ENCODE data around the gene TSG101.

TSG101 gene

DNA sequence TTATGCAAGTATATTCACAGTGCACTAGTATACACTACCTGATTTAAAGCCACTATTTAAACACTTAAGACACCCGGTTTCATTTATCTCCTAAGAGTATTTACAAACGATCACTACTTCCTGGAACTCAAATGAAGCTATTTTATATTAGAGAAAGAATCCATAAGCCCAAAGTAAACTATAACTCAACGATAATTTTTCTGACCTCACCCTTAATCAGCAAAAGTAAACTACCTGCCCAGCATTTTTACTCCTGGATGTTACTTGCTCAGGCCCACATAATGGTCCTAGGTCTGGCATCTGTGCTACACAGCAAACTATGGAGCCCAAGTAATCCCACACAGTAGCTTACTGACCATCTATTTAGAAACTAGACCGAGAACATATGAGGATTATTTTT is 33.4 kb downstream of the TSG101 start:
- no peak overlapping the region for H3K4me2 ChIP-seq (ENCODE audit: low read length)
- H3K56ac ChIP-seq (ENCODE audit: low read length) = no peak overlapping the region
- no peak overlapping the region for H2BK15ac ChIP-seq (replicated peaks; ENCODE audit: low read depth)
- no peak overlapping the region for H4K8ac ChIP-seq (ENCODE audit: low read depth, low read length)
- H4K5ac ChIP-seq (ENCODE audit: low read length) = no peak overlapping the region
- no peaks in the 10 kb centered on the region for H3K79me2 ChIP-seq (ENCODE audit: control insufficient read depth, insufficient read depth, low read length)
- no peak overlapping the region for H3K18ac ChIP-seq (ENCODE audit: low read length)
- H3K79me1 ChIP-seq (ENCODE audit: low read length) = no peaks in the 10 kb centered on the region
- H2AK5ac ChIP-seq (ENCODE audit: low read length) = no peak overlapping the region
- no peak overlapping the region for H3K23ac ChIP-seq (ENCODE audit: low read length)
- no peak overlapping the region for H2BK120ac ChIP-seq (ENCODE audit: low read depth, low read length)
- no peaks in the 10 kb centered on the region for H3K36me3 ChIP-seq (ENCODE audit: control insufficient read depth, insufficient read depth, low read length)
- H3K9ac ChIP-seq (ENCODE audit: low read length) = no peak overlapping the region
- H3K4me1 ChIP-seq (ENCODE audit: control insufficient read depth, low read depth, low read length) = no peaks in the 10 kb centered on the region
- no CpG with 5 or more reads among the region's 4 CpGs for WGBS (ENCODE audit: extremely low coverage, insufficient coverage, low lambda C conversion rate)
- no peak overlapping the region for H3K4ac ChIP-seq (ENCODE audit: low read depth, low read length)
- no peak overlapping the region for H3K27ac ChIP-seq (ENCODE audit: low read depth, low read length)
- H2BK5ac ChIP-seq (ENCODE audit: low read length) = no peak overlapping the region
- H3K4me3 ChIP-seq (ENCODE audit: low read length) = no peak overlapping the region
- no peaks in the 10 kb centered on the region for H3K27me3 ChIP-seq (ENCODE audit: insufficient read depth, low read length, poor library complexity)
- DNase-seq = no peak

DNA sequence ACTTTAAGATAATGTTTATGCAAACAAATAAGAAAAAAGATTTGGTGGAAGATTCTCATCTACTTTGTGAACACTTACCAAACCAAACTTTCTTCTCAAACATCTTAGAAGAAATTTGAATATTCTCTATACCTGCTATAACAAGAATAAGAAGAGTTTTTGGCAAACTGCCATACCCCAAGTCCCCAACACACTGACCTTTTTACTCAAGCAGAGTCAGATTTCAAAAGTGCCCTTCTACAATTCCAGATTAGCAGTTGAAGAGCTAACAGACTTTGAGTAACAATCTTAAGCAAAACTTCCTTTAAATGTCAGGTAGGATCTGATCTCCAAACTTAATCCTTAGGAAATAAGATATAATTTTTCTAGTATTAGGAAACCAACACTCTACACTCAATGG is 33.9 kb downstream of the TSG101 start:
- H3K56ac ChIP-seq (ENCODE audit: low read length) = no peak overlapping the region
- H3K4ac ChIP-seq (ENCODE audit: low read depth, low read length) = no peak overlapping the region
- no peak for DNase-seq
- H3K23ac ChIP-seq (ENCODE audit: low read length) = no peak overlapping the region
- no peak overlapping the region for H2BK15ac ChIP-seq (replicated peaks; ENCODE audit: low read depth)
- no peaks in the 10 kb centered on the region for H3K79me2 ChIP-seq (ENCODE audit: control insufficient read depth, insufficient read depth, low read length)
- no peak overlapping the region for H3K18ac ChIP-seq (ENCODE audit: low read length)
- no peaks in the 10 kb centered on the region for H3K79me1 ChIP-seq (ENCODE audit: low read length)
- no peak overlapping the region for H3K4me3 ChIP-seq (ENCODE audit: low read length)
- no peaks in the 10 kb centered on the region for H3K4me1 ChIP-seq (ENCODE audit: control insufficient read depth, low read depth, low read length)
- H4K5ac ChIP-seq (ENCODE audit: low read length) = no peak overlapping the region
- H3K27ac ChIP-seq (ENCODE audit: low read depth, low read length) = no peak overlapping the region
- no peak overlapping the region for H2BK5ac ChIP-seq (ENCODE audit: low read length)
- no peak overlapping the region for H3K4me2 ChIP-seq (ENCODE audit: low read length)
- no peak overlapping the region for H2BK120ac ChIP-seq (ENCODE audit: low read depth, low read length)
- H3K9ac ChIP-seq (ENCODE audit: low read length) = no peak overlapping the region
- H3K27me3 ChIP-seq (ENCODE audit: insufficient read depth, low read length, poor library complexity) = no peaks in the 10 kb centered on the region
- no peaks in the 10 kb centered on the region for H3K36me3 ChIP-seq (ENCODE audit: control insufficient read depth, insufficient read depth, low read length)
- H4K8ac ChIP-seq (ENCODE audit: low read depth, low read length) = no peak overlapping the region
- H2AK5ac ChIP-seq (ENCODE audit: low read length) = no peak overlapping the region

DNA sequence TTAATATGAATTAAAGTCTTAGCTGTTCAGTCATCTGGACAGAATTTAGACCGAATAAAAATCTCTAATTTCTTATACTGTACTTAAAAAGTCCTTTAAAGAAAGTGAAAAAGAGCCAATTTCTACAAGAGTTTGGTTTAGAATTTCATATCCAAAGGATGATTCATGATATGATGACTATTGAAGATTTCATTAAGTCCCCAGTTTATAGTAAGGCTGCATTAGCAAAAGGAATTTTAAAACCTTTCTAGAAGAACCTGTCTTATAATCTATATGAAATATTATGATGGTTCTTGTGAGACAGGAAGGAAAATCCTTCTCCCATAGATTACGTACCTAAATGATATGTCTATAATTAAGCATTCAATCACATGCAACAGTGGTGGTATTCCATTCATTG is 34.8 kb downstream of the TSG101 start:
- H4K8ac ChIP-seq (ENCODE audit: low read depth, low read length) = no peak overlapping the region
- H3K27ac ChIP-seq (ENCODE audit: low read depth, low read length) = no peak overlapping the region
- H3K56ac ChIP-seq (ENCODE audit: low read length) = no peak overlapping the region
- DNase-seq = no peak
- H3K27me3 ChIP-seq (ENCODE audit: insufficient read depth, low read length, poor library complexity) = no peaks in the 10 kb centered on the region
- no peak overlapping the region for H3K4me3 ChIP-seq (ENCODE audit: low read length)
- no peak overlapping the region for H3K23ac ChIP-seq (ENCODE audit: low read length)
- no peak overlapping the region for H3K4ac ChIP-seq (ENCODE audit: low read depth, low read length)
- no peaks in the 10 kb centered on the region for H3K79me2 ChIP-seq (ENCODE audit: control insufficient read depth, insufficient read depth, low read length)
- H2AK5ac ChIP-seq (ENCODE audit: low read length) = no peak overlapping the region
- H3K79me1 ChIP-seq (ENCODE audit: low read length) = no peaks in the 10 kb centered on the region
- no peak overlapping the region for H4K5ac ChIP-seq (ENCODE audit: low read length)
- no peak overlapping the region for H3K18ac ChIP-seq (ENCODE audit: low read length)
- H3K36me3 ChIP-seq (ENCODE audit: control insufficient read depth, insufficient read depth, low read length) = no peaks in the 10 kb centered on the region
- no peak overlapping the region for H2BK5ac ChIP-seq (ENCODE audit: low read length)
- H3K4me2 ChIP-seq (ENCODE audit: low read length) = no peak overlapping the region
- no peak overlapping the region for H3K9ac ChIP-seq (ENCODE audit: low read length)
- no peaks in the 10 kb centered on the region for H3K4me1 ChIP-seq (ENCODE audit: control insufficient read depth, low read depth, low read length)
- WGBS (ENCODE audit: extremely low coverage, insufficient coverage, low lambda C conversion rate) = no CpG with 5 or more reads among the region's 2 CpGs
- no peak overlapping the region for H2BK120ac ChIP-seq (ENCODE audit: low read depth, low read length)
- H2BK15ac ChIP-seq (replicated peaks; ENCODE audit: low read depth) = no peak overlapping the region

DNA sequence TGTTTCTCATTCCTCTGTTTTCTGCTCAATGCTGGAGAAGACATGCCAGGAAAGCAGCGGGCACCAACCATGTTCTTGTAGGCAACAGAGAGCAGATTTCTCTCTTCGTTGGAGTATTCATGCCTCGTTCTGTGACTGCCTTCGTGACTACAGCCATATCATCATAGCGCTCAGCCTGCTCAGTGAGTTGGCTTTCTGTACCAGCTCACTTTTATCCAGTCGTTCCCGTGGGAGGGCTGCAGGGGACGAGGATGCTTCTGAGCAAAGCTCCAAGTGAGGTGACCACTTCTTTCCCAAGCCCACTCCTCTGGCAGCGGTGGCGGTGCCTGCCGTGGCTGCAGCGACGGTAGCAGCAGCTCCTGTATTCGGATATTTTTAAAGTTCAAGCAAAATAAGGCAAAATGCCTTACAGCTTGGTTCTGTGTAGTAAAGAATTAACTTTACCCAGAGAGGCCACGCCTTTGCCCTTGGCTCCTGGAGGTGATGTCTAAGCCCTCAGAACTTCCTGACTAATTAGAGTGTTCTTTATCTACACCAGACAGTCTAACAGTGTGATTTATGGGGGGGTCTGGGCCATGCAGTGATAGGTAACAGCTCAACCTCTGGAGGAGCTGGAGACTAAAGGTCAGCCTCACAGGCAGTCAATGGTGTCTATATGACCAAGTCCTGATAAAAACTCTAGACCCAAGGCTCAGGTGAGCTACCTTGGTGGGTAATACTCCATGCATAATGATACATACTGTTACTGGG is 35.8 kb downstream of the TSG101 start:
- H4K8ac ChIP-seq (ENCODE audit: low read depth, low read length) = no peak overlapping the region
- H2BK5ac ChIP-seq (ENCODE audit: low read length) = no peak overlapping the region
- DNase-seq = no peak
- no peaks in the 10 kb centered on the region for H3K27me3 ChIP-seq (ENCODE audit: insufficient read depth, low read length, poor library complexity)
- no CpG with 5 or more reads among the region's 15 CpGs for WGBS (ENCODE audit: extremely low coverage, insufficient coverage, low lambda C conversion rate)
- no peak overlapping the region for H3K9ac ChIP-seq (ENCODE audit: low read length)
- no peaks in the 10 kb centered on the region for H3K36me3 ChIP-seq (ENCODE audit: control insufficient read depth, insufficient read depth, low read length)
- no peak overlapping the region for H2BK120ac ChIP-seq (ENCODE audit: low read depth, low read length)
- H2AK5ac ChIP-seq (ENCODE audit: low read length) = no peak overlapping the region
- no peak overlapping the region for H3K56ac ChIP-seq (ENCODE audit: low read length)
- no peaks in the 10 kb centered on the region for H3K79me1 ChIP-seq (ENCODE audit: low read length)
- no peak overlapping the region for H3K4me2 ChIP-seq (ENCODE audit: low read length)
- H3K4me3 ChIP-seq (ENCODE audit: low read length) = no peak overlapping the region
- H3K27ac ChIP-seq (ENCODE audit: low read depth, low read length) = no peak overlapping the region
- no peak overlapping the region for H3K23ac ChIP-seq (ENCODE audit: low read length)
- H3K18ac ChIP-seq (ENCODE audit: low read length) = no peak overlapping the region
- no peak overlapping the region for H3K4ac ChIP-seq (ENCODE audit: low read depth, low read length)
- H3K79me2 ChIP-seq (ENCODE audit: control insufficient read depth, insufficient read depth, low read length) = no peaks in the 10 kb centered on the region
- no peaks in the 10 kb centered on the region for H3K4me1 ChIP-seq (ENCODE audit: control insufficient read depth, low read depth, low read length)
- H4K5ac ChIP-seq (ENCODE audit: low read length) = no peak overlapping the region
- no peak overlapping the region for H2BK15ac ChIP-seq (replicated peaks; ENCODE audit: low read depth)

DNA sequence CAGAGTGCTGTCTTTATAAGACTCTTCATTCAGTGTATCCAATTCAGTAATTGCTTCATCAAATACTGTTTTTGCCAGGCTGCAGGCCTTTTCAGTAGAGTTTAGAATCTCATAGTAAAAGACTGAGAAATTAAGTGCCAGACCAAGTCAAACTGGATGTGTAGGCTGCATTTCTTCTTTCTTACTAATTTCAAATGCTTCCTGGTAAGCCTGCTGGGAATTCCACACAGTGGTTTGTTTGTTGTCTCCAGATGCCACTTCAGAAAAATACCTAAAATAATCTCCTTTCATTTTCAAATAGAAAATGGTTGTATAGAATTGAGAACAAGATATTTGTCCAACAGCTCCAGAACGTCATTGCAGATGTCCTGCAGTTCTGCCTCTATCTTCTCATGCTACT is 36.4 kb downstream of the TSG101 start:
- Histone ChIP-seq H4K8ac (ENCODE audit: low read depth, low read length) (no peak overlapping the region), H2BK5ac (ENCODE audit: low read length) (no peak overlapping the region), H3K18ac (ENCODE audit: low read length) (no peak overlapping the region), H3K79me2 (ENCODE audit: control insufficient read depth, insufficient read depth, low read length) (no peaks in the 10 kb centered on the region), H3K4me2 (ENCODE audit: low read length) (no peak overlapping the region), H3K36me3 (ENCODE audit: control insufficient read depth, insufficient read depth, low read length) (no peaks in the 10 kb centered on the region), H2BK120ac (ENCODE audit: low read depth, low read length) (no peak overlapping the region), H3K4ac (ENCODE audit: low read depth, low read length) (no peak overlapping the region), H3K23ac (ENCODE audit: low read length) (no peak overlapping the region), H3K27ac (ENCODE audit: low read depth, low read length) (no peak overlapping the region), H2AK5ac (ENCODE audit: low read length) (no peak overlapping the region), H2BK15ac (replicated peaks; ENCODE audit: low read depth) (no peak overlapping the region), H3K4me1 (ENCODE audit: control insufficient read depth, low read depth, low read length) (no peaks in the 10 kb centered on the region), H3K4me3 (ENCODE audit: low read length) (no peak overlapping the region), H3K79me1 (ENCODE audit: low read length) (no peaks in the 10 kb centered on the region), H3K9ac (ENCODE audit: low read length) (no peak overlapping the region), H3K56ac (ENCODE audit: low read length) (no peak overlapping the region), H3K27me3 (ENCODE audit: insufficient read depth, low read length, poor library complexity) (no peaks in the 10 kb centered on the region), H4K5ac (ENCODE audit: low read length) (no peak overlapping the region)
- WGBS (ENCODE audit: extremely low coverage, insufficient coverage, low lambda C conversion rate) = no CpG with 5 or more reads among the region's 1 CpG
- DNase-seq = no peak

DNA sequence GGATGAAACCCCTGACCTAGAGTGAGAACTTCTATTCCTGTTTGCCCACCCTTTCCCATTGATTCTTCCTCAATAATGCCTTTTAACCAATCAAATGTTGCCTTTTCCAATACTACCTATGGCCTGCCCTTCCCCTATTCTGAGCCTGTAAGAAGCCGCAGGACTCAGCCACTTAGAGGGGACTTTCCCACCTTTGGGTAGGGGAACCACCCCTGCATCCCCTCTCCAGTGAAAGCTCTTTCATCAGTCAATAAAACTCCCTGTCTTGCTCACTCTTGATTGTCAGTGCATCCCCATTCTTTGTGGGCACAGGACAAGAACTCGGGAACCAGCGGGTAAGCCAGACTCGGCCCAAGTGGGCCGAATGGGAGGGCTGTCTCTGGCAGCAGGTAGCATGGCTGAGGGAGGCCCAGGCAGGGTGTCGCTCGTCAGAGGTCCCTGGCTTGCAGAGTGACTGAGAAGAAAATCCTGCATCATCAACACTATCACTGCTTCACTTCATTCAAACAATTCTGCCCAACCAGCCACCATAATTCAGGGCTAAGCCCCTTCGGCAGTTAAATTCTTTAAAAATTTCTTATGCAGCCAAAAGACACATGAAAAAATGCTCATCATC is 40.7 kb downstream of the TSG101 start:
- Histone ChIP-seq H2BK15ac (replicated peaks; ENCODE audit: low read depth) (no peak overlapping the region), H3K4me3 (ENCODE audit: low read length) (no peak overlapping the region), H3K79me2 (ENCODE audit: control insufficient read depth, insufficient read depth, low read length) (no peaks in the 10 kb centered on the region), H3K4me2 (ENCODE audit: low read length) (no peak overlapping the region), H3K9ac (ENCODE audit: low read length) (no peak overlapping the region), H3K27me3 (ENCODE audit: insufficient read depth, low read length, poor library complexity) (no peaks in the 10 kb centered on the region), H2AK5ac (ENCODE audit: low read length) (no peak overlapping the region), H3K27ac (ENCODE audit: low read depth, low read length) (no peak overlapping the region), H3K4me1 (ENCODE audit: control insufficient read depth, low read depth, low read length) (no peaks in the 10 kb centered on the region), H2BK120ac (ENCODE audit: low read depth, low read length) (no peak overlapping the region), H3K23ac (ENCODE audit: low read length) (no peak overlapping the region), H3K4ac (ENCODE audit: low read depth, low read length) (no peak overlapping the region), H3K36me3 (ENCODE audit: control insufficient read depth, insufficient read depth, low read length) (peaks cover 5% of the 10 kb centered on the region), H3K18ac (ENCODE audit: low read length) (no peak overlapping the region), H4K8ac (ENCODE audit: low read depth, low read length) (no peak overlapping the region), H3K56ac (ENCODE audit: low read length) (no peak overlapping the region), H2BK5ac (ENCODE audit: low read length) (no peak overlapping the region), H3K79me1 (ENCODE audit: low read length) (no peaks in the 10 kb centered on the region), H4K5ac (ENCODE audit: low read length) (no peak overlapping the region)
- DNase-seq = no peak
- WGBS (ENCODE audit: extremely low coverage, insufficient coverage, low lambda C conversion rate) = no CpG with 5 or more reads among the region's 8 CpGs

All from mesendoderm (in vitro differentiated cells).